H1 (cell line): ENCODE results near the gene OR10K1. TPM values are rescaled to one million over a fixed set of nuclear protein-coding genes. Genes with fewer than 3 reads are reported as not detected.

Source experiments
- CTCF ChIA-PET: fragments of 300-600 bp; sonication (Branson Sonifier 250); formaldehyde crosslinking; loops from one replicate; lab custom pipeline; 2021; ENCODE audit not compliant: partially characterized antibody; lab: Charles Lee
- POLR2A ChIA-PET: fragments of 300-600 bp; sonication (Branson Sonifier 250); formaldehyde crosslinking; loops from one replicate; lab custom pipeline; 2021; ENCODE audit warnings: inconsistent platforms; ENCODE audit not compliant: partially characterized antibody; lab: Charles Lee
- DNase-seq, 2 experiments: peaks; one replicate each; pipeline versions ENCODE4 v3.0.0 to v3.0.0-alpha.2; 2010 to 2022; ENCODE audit warnings: low spot score in 2 of 2, low read depth in 1 of 2, mixed read lengths in 1 of 2
- FAIRE-seq: peaks from 2 replicates; lab custom pipeline; 2011; peaks lifted over from hg19 to GRCh38; lab: Jason Lieb, UNC
- H2AFZ ChIP-seq: 2 replicates; pipeline ENCODE4 v1.8.1; 2012; ENCODE audit warnings: low read length, inconsistent platforms
- H2AK5ac ChIP-seq: 2 replicates; pipeline ENCODE4 v1.6.1; 2013; ENCODE audit warnings: low read depth, low read length
- H2BK120ac ChIP-seq: replicated peaks from 2 replicates; pipeline ENCODE3; 2013; ENCODE audit warnings: low read depth, low read length, inconsistent platforms
- H2BK12ac ChIP-seq: 2 replicates; pipeline ENCODE4 v1.6.1; 2013; ENCODE audit warnings: low read depth, low read length
- H2BK15ac ChIP-seq: 2 replicates; pipeline ENCODE4 v1.6.1; 2013; ENCODE audit warnings: low read length
- H2BK20ac ChIP-seq: 2 replicates; pipeline ENCODE4 v1.6.1; 2013; ENCODE audit warnings: low read length
- H2BK5ac ChIP-seq: 2 replicates; pipeline ENCODE4 v1.6.1; 2013; ENCODE audit warnings: low read depth, low read length
- H3K14ac ChIP-seq: 2 replicates; pipeline ENCODE4 v1.6.1; 2013; ENCODE audit warnings: inconsistent platforms; ENCODE audit not compliant: insufficient read length
- H3K18ac ChIP-seq: 2 replicates; pipeline ENCODE4 v1.6.1; 2013; ENCODE audit warnings: low read length; ENCODE audit errors: extremely low read depth
- H3K23ac ChIP-seq: 2 replicates; pipeline ENCODE4 v1.6.1; 2013; ENCODE audit warnings: inconsistent platforms; ENCODE audit not compliant: insufficient read length
- H3K23me2 ChIP-seq: 2 replicates; pipeline ENCODE4 v1.6.1; 2013; ENCODE audit warnings: low read depth, low read length
- H3K27ac ChIP-seq: 2 replicates; pipeline ENCODE4 v1.6.1; 2011; ENCODE audit warnings: low read depth, low read length, inconsistent platforms
- H3K27me3 ChIP-seq, 4 experiments: replicated peaks in 1 of 4; 1 replicate in 1 of 4; 2 replicates in 3 of 4; pipeline versions ENCODE4 v1.6.1 to v1.8.1; 2011 to 2013; ENCODE audit warnings: low read length in 3 of 4, mild to moderate bottlenecking in 3 of 4, inconsistent platforms in 2 of 4, mixed read lengths in 2 of 4, moderate library complexity in 1 of 4; ENCODE audit not compliant: control insufficient read depth in 3 of 4, insufficient read depth in 3 of 4; ENCODE audit errors: extremely low read depth in 1 of 4
- H3K36me3 ChIP-seq, 4 experiments: 2 replicates each; pipeline versions ENCODE4 v1.6.1 to v1.8.1; 2011 to 2013; ENCODE audit warnings: mild to moderate bottlenecking in 4 of 4, low read length in 3 of 4, moderate library complexity in 2 of 4, control low read depth in 1 of 4, inconsistent platforms in 1 of 4; ENCODE audit not compliant: insufficient read depth in 4 of 4, control insufficient read depth in 2 of 4
- H3K4ac ChIP-seq: replicated peaks from 2 replicates; pipeline ENCODE3; 2013; ENCODE audit warnings: low read length, low read depth, mixed read lengths, inconsistent platforms; ENCODE audit not compliant: insufficient read length
- H3K4me1 ChIP-seq, 4 experiments: replicated peaks in 1 of 4; 1 replicate in 1 of 4; 2 replicates in 3 of 4; pipeline versions ENCODE4 v1.6.1 to v1.8.1; 2011 to 2013; ENCODE audit warnings: low read length in 3 of 4, inconsistent platforms in 2 of 4, mixed read lengths in 1 of 4; ENCODE audit not compliant: insufficient read depth in 4 of 4, control insufficient read depth in 3 of 4
- H3K4me2 ChIP-seq, 2 experiments: 2 replicates each; pipeline versions ENCODE4 v1.6.1 to v1.8.1; 2011 to 2013; ENCODE audit warnings: low read depth in 2 of 2, low read length in 2 of 2, control low read depth in 1 of 2, inconsistent platforms in 1 of 2, mild to moderate bottlenecking in 1 of 2; ENCODE audit not compliant: insufficient read depth in 1 of 2
- H3K4me3 ChIP-seq, 4 experiments: fragments of 200-600, 300-600 bp in 1 of 4; sonication (generic), shearing (Covaris generic), sonication (Bioruptor Twin) in 1 of 4; 2 replicates each; pipeline versions ENCODE4 v1.5.1 to v1.8.1; 2011 to 2016; ENCODE audit warnings: low read length in 4 of 4, low read depth in 3 of 4, control low read depth in 2 of 4, inconsistent platforms in 2 of 4, mild to moderate bottlenecking in 2 of 4, mixed read lengths in 1 of 4, moderate library complexity in 1 of 4; ENCODE audit not compliant: insufficient read depth in 2 of 4; ENCODE audit errors: extremely low read depth in 1 of 4
- H3K56ac ChIP-seq: replicated peaks from 2 replicates; pipeline ENCODE3; 2013; ENCODE audit warnings: low read depth, mild to moderate bottlenecking, mixed read lengths, low read length, inconsistent platforms; ENCODE audit not compliant: insufficient read length
- H3K79me1 ChIP-seq: 2 replicates; pipeline ENCODE4 v1.6.1; 2013; ENCODE audit warnings: low read depth, low read length, control low read depth
- H3K79me2 ChIP-seq, 2 experiments: 2 replicates each; pipeline versions ENCODE4 v1.6.1 to v1.8.1; 2012 to 2013; ENCODE audit warnings: low read length in 2 of 2, mild to moderate bottlenecking in 2 of 2, inconsistent platforms in 1 of 2; ENCODE audit not compliant: insufficient read depth in 2 of 2, control insufficient read depth in 1 of 2
- H3K9ac ChIP-seq, 4 experiments: replicated peaks in 1 of 4; 1 replicate in 1 of 4; 2 replicates in 3 of 4; pipeline versions ENCODE4 v1.6.1 to v1.8.1; 2011 to 2013; ENCODE audit warnings: low read depth in 3 of 4, low read length in 3 of 4, control low read depth in 2 of 4, mild to moderate bottlenecking in 2 of 4, moderate library complexity in 2 of 4, inconsistent platforms in 1 of 4; ENCODE audit errors: extremely low read depth in 1 of 4
- H3K9me3 ChIP-seq, 2 experiments: 2 replicates each; pipeline versions ENCODE4 v1.6.1 to v1.8.1; 2012 to 2013; ENCODE audit warnings: mild to moderate bottlenecking in 2 of 2, moderate library complexity in 2 of 2, control low read depth in 1 of 2, inconsistent platforms in 1 of 2, low read depth in 1 of 2, low read length in 1 of 2, mixed read lengths in 1 of 2; ENCODE audit not compliant: insufficient read depth in 2 of 2
- H4K20me1 ChIP-seq, 2 experiments: replicated peaks in 1 of 2; 2 replicates each; pipeline versions ENCODE3 to v1.8.1; 2011 to 2013; ENCODE audit warnings: inconsistent platforms in 2 of 2, low read length in 2 of 2, mild to moderate bottlenecking in 1 of 2; ENCODE audit not compliant: insufficient read depth in 2 of 2, control insufficient read depth in 1 of 2
- H4K5ac ChIP-seq: 2 replicates; pipeline ENCODE4 v1.6.1; 2013; ENCODE audit warnings: low read length, low read depth, mixed read lengths, inconsistent platforms; ENCODE audit not compliant: insufficient read length
- H4K8ac ChIP-seq: 2 replicates; pipeline ENCODE4 v1.8.0; 2013; ENCODE audit warnings: mild to moderate bottlenecking, moderate library complexity, low read length, inconsistent platforms; ENCODE audit not compliant: insufficient read depth; ENCODE audit errors: extremely low read depth
- H4K91ac ChIP-seq: replicated peaks from 2 replicates; pipeline ENCODE3; 2013; ENCODE audit warnings: low read length, mixed read lengths, inconsistent platforms; ENCODE audit not compliant: insufficient read length
- ASH2L ChIP-seq: fragments of 200-600, 300-600 bp; sonication (generic); IDR thresholded peaks from one replicate; pipeline ENCODE4 v1.7.1; 2017; ENCODE audit warnings: low read length
- HDAC2 ChIP-seq, 2 experiments: fragments of 300-600 bp in 1 of 2; sonication (generic) in 1 of 2; IDR thresholded peaks; 2 replicates each; pipeline ENCODE4 v1.6.1; 2011 to 2012; ENCODE audit warnings: low read depth in 2 of 2, low read length in 2 of 2, mild to moderate bottlenecking in 2 of 2, moderate library complexity in 2 of 2, borderline replicate concordance in 1 of 2, inconsistent platforms in 1 of 2
- RFX5 ChIP-seq: IDR thresholded peaks from 2 replicates; pipeline ENCODE4 v1.6.1; 2011; ENCODE audit warnings: low read depth, low read length, improper control_type of control experiment, borderline replicate concordance
- TEAD4 ChIP-seq: IDR thresholded peaks from 2 replicates; pipeline ENCODE4 v1.6.1; 2012; ENCODE audit warnings: low read depth, low read length, inconsistent platforms, mixed read lengths
- polyA plus RNA-seq, 7 experiments: library from polyadenylated mRNA; depleted of rRNA in 3 of 7; stranded (reverse) in 5 of 7; unstranded in 2 of 7; fragments of >200 nt in 5 of 7; fragments of 200-250 nt in 2 of 7; gene quantifications; 1 replicate in 5 of 7; 2 replicates in 1 of 7; 4 replicates in 1 of 7; pipeline versions ENCODE4 v1.2.1 to v1.2.3, GENCODE V29; 2011 to 2013; ENCODE audit warnings: missing spikeins in 2 of 7, mixed read lengths in 2 of 7
- total RNA-seq: library from RNA; stranded (reverse); fragmentation: NEBNext Ultra II Directional; extraction: Animal tissue kit (Norgen Biotek cat#: 25700); gene quantifications from 2 replicates; pipeline ENCODE4 v1.2.1, GENCODE V29; 2021
- TF ChIP-seq, protein P1 (sequence below): IDR thresholded peaks from 2 replicates; pipeline ENCODE4 v1.6.1; 2011; ENCODE audit warnings: low read depth, mild to moderate bottlenecking, low read length; ENCODE audit not compliant: insufficient read depth

The OR10K1 gene
- total and polyA plus RNA-seq, 2 of the 8 experiments (the other 6 are each of a cell fraction or from before 2014, with no cell fraction given): not detected

DNA sequence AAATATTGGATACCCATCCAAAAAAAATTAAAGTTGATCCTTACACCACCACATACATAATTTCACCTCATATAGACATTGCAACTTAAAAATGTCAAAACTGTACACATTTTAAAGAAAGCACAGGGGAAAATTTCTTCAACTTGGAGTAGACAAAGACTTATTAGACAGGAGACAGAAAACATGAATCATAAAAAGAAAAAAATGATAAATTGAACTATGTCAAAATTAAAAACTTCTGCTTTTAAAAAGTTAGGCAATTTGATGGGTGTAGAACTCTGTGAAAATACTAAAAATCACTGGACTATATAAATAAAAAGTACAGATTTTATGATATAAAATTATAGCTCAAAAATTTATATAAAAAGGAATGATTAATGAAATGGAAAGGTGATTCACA, 4.4 kb upstream of the OR10K1 start:
- DNase-seq: no peak
- Histone ChIP-seq H2BK120ac (no peak overlapping the region), H2AFZ (no peak overlapping the region), H3K79me1 (no peaks in the 10 kb centered on the region), H3K9ac (no peak overlapping the region), H3K36me3 (no peaks in the 10 kb centered on the region)
- CTCF ChIA-PET: no interaction called here
- no peak for TF ChIP-seq HDAC2 (IDR thresholded peaks at IDR 0.05; ENCODE audit: borderline replicate concordance in 1 of 2, low read depth in 2 of 2, low read length in 2 of 2)
- no peak for TF ChIP-seq TEAD4
- TF ChIP-seq RFX5: no peak
- TF ChIP-seq, protein P1, sequence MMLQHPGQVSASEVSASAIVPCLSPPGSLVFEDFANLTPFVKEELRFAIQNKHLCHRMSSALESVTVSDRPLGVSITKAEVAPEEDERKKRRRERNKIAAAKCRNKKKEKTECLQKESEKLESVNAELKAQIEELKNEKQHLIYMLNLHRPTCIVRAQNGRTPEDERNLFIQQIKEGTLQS: no peak
- no peak for TF ChIP-seq ASH2L
- TF ChIP-seq, all 59 proteins: peak for 0
- H3K18ac ChIP-seq: no peak overlapping the region
- H2BK12ac ChIP-seq: no peak overlapping the region
- no peaks in the 10 kb centered on the region for H4K20me1 ChIP-seq
- no peak overlapping the region for H4K91ac ChIP-seq
- H2BK15ac ChIP-seq: no peak overlapping the region
- no peak overlapping the region for H3K14ac ChIP-seq
- no peaks in the 10 kb centered on the region for H3K4me1 ChIP-seq
- no peak overlapping the region for H2AK5ac ChIP-seq
- H3K23ac ChIP-seq: no peak overlapping the region
- H3K4me3 ChIP-seq: no peak overlapping the region
- no peak for FAIRE-seq
- no peaks in the 10 kb centered on the region for H3K9me3 ChIP-seq
- no peak overlapping the region for H2BK20ac ChIP-seq
- H4K8ac ChIP-seq: no peak overlapping the region
- H3K27ac ChIP-seq: no peak overlapping the region
- no peaks in the 10 kb centered on the region for H3K27me3 ChIP-seq
- no peak overlapping the region for H3K4me2 ChIP-seq
- H4K5ac ChIP-seq: no peak overlapping the region
- POLR2A ChIA-PET: no interaction called here
- no peak overlapping the region for H3K4ac ChIP-seq
- H3K79me2 ChIP-seq: no peaks in the 10 kb centered on the region
- H2BK5ac ChIP-seq: no peak overlapping the region
- no peaks in the 10 kb centered on the region for H3K23me2 ChIP-seq
- H3K56ac ChIP-seq: no peak overlapping the region
